Neural cell (in vitro differentiated cells): ENCODE measurements around the gene DGKG. TPM values are rescaled to one million over a fixed set of nuclear protein-coding genes. Genes with fewer than 3 reads are reported as not detected.

ENCODE experiments used
- H2AFZ ChIP-seq: fragments of 200-600, 300-800 bp; sonication (generic), shearing (Covaris generic); 2 replicates; pipeline ENCODE4 v1.6.0; 2014; ENCODE audit warnings: low read depth, mild to moderate bottlenecking, antibody characterized with exemption, low read length, moderate library complexity
- H3F3A ChIP-seq: fragments of 200-600 bp; shearing (Covaris generic); 2 replicates; pipeline ENCODE4 v1.6.1; 2016; ENCODE audit warnings: mild to moderate bottlenecking, moderate library complexity, mixed read lengths, antibody characterized with exemption, low read length; ENCODE audit not compliant: insufficient read depth, poor library complexity, severe bottlenecking
- H3K27ac ChIP-seq: fragments of 200-600, 300-800 bp; sonication (generic), shearing (Covaris generic); 2 replicates; pipeline ENCODE4 v1.5.1; 2014; ENCODE audit warnings: mild to moderate bottlenecking, low read length, moderate library complexity
- H3K27me3 ChIP-seq: fragments of 300-800, 200-600 bp; sonication (generic), shearing (Covaris generic); 2 replicates; pipeline ENCODE4 v1.6.0; 2014; ENCODE audit warnings: mild to moderate bottlenecking, low read depth, low read length, moderate library complexity; ENCODE audit not compliant: insufficient read depth
- H3K36me3 ChIP-seq: fragments of 300-800, 200-600 bp; sonication (generic), shearing (Covaris generic); 2 replicates; pipeline ENCODE4 v1.5.1; 2014; ENCODE audit warnings: mild to moderate bottlenecking, antibody characterized with exemption, low read length, moderate library complexity; ENCODE audit not compliant: insufficient read depth
- H3K4me2 ChIP-seq: fragments of 300-800, 200-600 bp; sonication (generic), shearing (Covaris generic); 2 replicates; pipeline ENCODE4 v1.6.0; 2014; ENCODE audit warnings: mild to moderate bottlenecking, low read length
- H3K4me3 ChIP-seq: fragments of 300-800, 200-600 bp; sonication (generic), shearing (Covaris generic); 2 replicates; pipeline ENCODE4 v1.5.1; 2014; ENCODE audit warnings: mild to moderate bottlenecking, low read length, moderate library complexity
- H3K79me2 ChIP-seq: fragments of 200-600 bp; shearing (Covaris generic); replicated peaks from 2 replicates; pipeline ENCODE4 v1.6.0; 2014; ENCODE audit warnings: mild to moderate bottlenecking, low read length, moderate library complexity; ENCODE audit not compliant: insufficient read depth
- H3K9ac ChIP-seq: fragments of 300-800, 200-600 bp; sonication (generic), shearing (Covaris generic); 2 replicates; pipeline ENCODE4 v1.6.1; 2016; ENCODE audit warnings: mild to moderate bottlenecking, low read length, mixed read lengths
- H3K9me2 ChIP-seq: fragments of 200-600 bp; shearing (Covaris generic); 2 replicates; pipeline ENCODE4 v1.6.1; 2016; ENCODE audit warnings: mild to moderate bottlenecking, low read length, mixed read lengths; ENCODE audit not compliant: insufficient read depth
- H3K9me3 ChIP-seq: fragments of 200-600, 300-800 bp; sonication (generic), shearing (Covaris generic); 2 replicates; pipeline ENCODE4 v1.6.1; 2016; ENCODE audit warnings: mild to moderate bottlenecking, mixed run types, low read length, moderate library complexity, mixed read lengths
- H4K20me1 ChIP-seq: fragments of 200-600 bp; shearing (Covaris generic); 2 replicates; pipeline ENCODE4 v1.6.1; 2016; ENCODE audit warnings: mild to moderate bottlenecking, mixed run types; ENCODE audit not compliant: insufficient read depth
- CTCF ChIP-seq: fragments of 450-650 bp; IDR thresholded peaks from 2 replicates; pipeline ENCODE4 v1.5.1; 2014; ENCODE audit warnings: antibody characterized with exemption, mild to moderate bottlenecking, moderate library complexity; ENCODE audit not compliant: poor library complexity, severe bottlenecking
- EP300 ChIP-seq: fragments of 450-650 bp; conservative IDR thresholded peaks from 2 replicates; pipeline ENCODE4 v1.6.1; 2014; ENCODE audit warnings: antibody characterized with exemption, mild to moderate bottlenecking, moderate library complexity; ENCODE audit not compliant: poor library complexity, severe bottlenecking
- EZH2 ChIP-seq: fragments of 200-600, 300-800 bp; shearing (Covaris generic), sonication (generic); IDR thresholded peaks from 2 replicates; pipeline ENCODE4 v1.6.1; 2014; ENCODE audit warnings: antibody characterized with exemption, low read length, borderline replicate concordance, mild to moderate bottlenecking; ENCODE audit not compliant: insufficient read depth, poor library complexity, severe bottlenecking
- MXI1 ChIP-seq: fragments of 450-650 bp; conservative IDR thresholded peaks from 2 replicates; pipeline ENCODE4 v1.6.1; 2014; ENCODE audit warnings: antibody characterized with exemption, mild to moderate bottlenecking; ENCODE audit not compliant: poor library complexity, severe bottlenecking
- POLR2AphosphoS5 ChIP-seq: IDR thresholded peaks from 2 replicates; pipeline ENCODE4 v1.6.1; 2012
- RAD21 ChIP-seq: fragments of 450-650 bp; conservative IDR thresholded peaks from 2 replicates; pipeline ENCODE4 v1.6.1; 2014; ENCODE audit warnings: antibody characterized with exemption, mild to moderate bottlenecking, moderate library complexity
- REST ChIP-seq: IDR thresholded peaks from 2 replicates; pipeline ENCODE4 v1.6.1; 2012; ENCODE audit warnings: borderline replicate concordance
- SMC3 ChIP-seq: fragments of 450-650 bp; conservative IDR thresholded peaks from 2 replicates; pipeline ENCODE4 v1.6.1; 2014; ENCODE audit warnings: antibody characterized with exemption, mild to moderate bottlenecking, moderate library complexity; ENCODE audit not compliant: poor library complexity
- TAF1 ChIP-seq: IDR thresholded peaks from 2 replicates; pipeline ENCODE4 v1.6.1; 2012; ENCODE audit warnings: low read depth
- polyA plus RNA-seq: library from polyadenylated mRNA; depleted of rRNA; stranded (reverse); fragments of >200 nt; gene quantifications from 2 replicates; pipeline ENCODE4 v1.2.3, GENCODE V29; 2014

DGKG gene
- polyA plus RNA-seq, 1 donor from 2014 or later = not detected

GRCh38 chr3:186319945-186320344 lies 42.1 kb downstream of the DGKG start:
- TF ChIP-seq POLR2AphosphoS5 = peak; percentile 41
- no peak for TF ChIP-seq REST
- TF ChIP-seq EP300 = no peak
- no peak for TF ChIP-seq RAD21
- no peak for TF ChIP-seq MXI1
- Histone ChIP-seq H3K79me2 (no peaks in the 10 kb centered on the region), H4K20me1 (no peaks in the 10 kb centered on the region), H3K36me3 (no peaks in the 10 kb centered on the region), H3K27me3 (no peaks in the 10 kb centered on the region), H3F3A (no peaks in the 10 kb centered on the region), H3K9me2 (no peaks in the 10 kb centered on the region), H3K4me3 (no peak overlapping the region), H3K9ac (no peak overlapping the region), H3K4me2 (no peak overlapping the region), H3K9me3 (no peaks in the 10 kb centered on the region), H3K27ac (no peak overlapping the region), H2AFZ (no peak overlapping the region)

GRCh38 chr3:186318135-186318534 lies 43.9 kb downstream of the DGKG start:
- no peak overlapping the region for H2AFZ ChIP-seq
- no peaks in the 10 kb centered on the region for H3F3A ChIP-seq
- H3K4me2 ChIP-seq = no peak overlapping the region
- no peaks in the 10 kb centered on the region for H4K20me1 ChIP-seq
- no peak overlapping the region for H3K4me3 ChIP-seq
- TF ChIP-seq TAF1 (no peak), RAD21 (no peak), CTCF (no peak), EP300 (no peak), EZH2 (no peak), POLR2AphosphoS5 (no peak), REST (no peak), MXI1 (no peak), SMC3 (no peak)
- H3K79me2 ChIP-seq = no peaks in the 10 kb centered on the region
- no peak overlapping the region for H3K9ac ChIP-seq
- no peaks in the 10 kb centered on the region for H3K9me3 ChIP-seq
- H3K27me3 ChIP-seq = no peaks in the 10 kb centered on the region
- H3K36me3 ChIP-seq = no peaks in the 10 kb centered on the region
- no peaks in the 10 kb centered on the region for H3K9me2 ChIP-seq
- no peak overlapping the region for H3K27ac ChIP-seq
